Kidney epithelial cell (primary cell): ENCODE data around the gene PEX7. TPM values are rescaled to one million over a fixed set of nuclear protein-coding genes. Genes with fewer than 3 reads are reported as not detected.
"Not testable (repeated sequence)": the region's sequence is repeated elsewhere in the genome, so short reads cannot be mapped to it uniquely, and the experiment has no call there.

ENCODE experiments used
- DNase-seq: peaks from one replicate; pipeline ENCODE4 v3.0.0-alpha.2; 2010; ENCODE audit warnings: low read depth
- H3K27me3 ChIP-seq: 2 replicates; pipeline ENCODE4 v1.6.0; 2011; ENCODE audit warnings: low read length; ENCODE audit not compliant: control insufficient read depth, insufficient read depth
- H3K36me3 ChIP-seq: 2 replicates; pipeline ENCODE4 v1.5.1; 2011; ENCODE audit warnings: low read length; ENCODE audit not compliant: control insufficient read depth, insufficient read depth
- H3K4me3 ChIP-seq: 2 replicates; pipeline ENCODE4 v1.5.1; 2011; ENCODE audit warnings: low read depth, mild to moderate bottlenecking, control low read depth, low read length
- total RNA-seq: library from RNA; depleted of rRNA; stranded (reverse); fragments of >200 nt; gene quantifications from 2 replicates; pipeline ENCODE4 v1.2.3, GENCODE V29; 2015
- TF ChIP-seq, protein P1 (sequence below): IDR thresholded peaks from 2 replicates; pipeline ENCODE4 v1.5.1; 2011; ENCODE audit warnings: mild to moderate bottlenecking, moderate library complexity, low read length, control low read depth, inconsistent platforms; ENCODE audit not compliant: insufficient read depth, poor library complexity, severe bottlenecking

The PEX7 gene
- total RNA-seq, 1 donor from 2014 or later, result 17.8 TPM

DNA sequence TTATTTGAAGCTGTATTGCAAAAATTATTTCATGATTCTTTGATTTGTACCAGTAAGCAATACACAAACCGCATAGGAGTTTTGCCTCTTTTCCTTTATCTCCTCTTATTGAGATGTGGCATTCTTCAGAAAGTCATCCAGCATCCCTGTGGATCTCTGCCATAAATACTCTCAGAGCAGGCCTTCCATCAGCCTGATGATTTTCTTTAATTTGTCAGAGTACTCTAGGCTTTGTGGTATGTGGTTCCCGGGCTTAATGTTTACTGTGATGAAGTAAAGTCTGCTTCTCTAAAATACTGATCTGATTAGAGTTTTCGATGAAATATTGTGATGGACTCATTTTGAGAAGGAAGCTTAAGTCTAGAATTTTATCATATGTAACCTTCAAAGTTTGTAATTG, 68.6 kb downstream of the PEX7 start:
- TF ChIP-seq, protein P1, sequence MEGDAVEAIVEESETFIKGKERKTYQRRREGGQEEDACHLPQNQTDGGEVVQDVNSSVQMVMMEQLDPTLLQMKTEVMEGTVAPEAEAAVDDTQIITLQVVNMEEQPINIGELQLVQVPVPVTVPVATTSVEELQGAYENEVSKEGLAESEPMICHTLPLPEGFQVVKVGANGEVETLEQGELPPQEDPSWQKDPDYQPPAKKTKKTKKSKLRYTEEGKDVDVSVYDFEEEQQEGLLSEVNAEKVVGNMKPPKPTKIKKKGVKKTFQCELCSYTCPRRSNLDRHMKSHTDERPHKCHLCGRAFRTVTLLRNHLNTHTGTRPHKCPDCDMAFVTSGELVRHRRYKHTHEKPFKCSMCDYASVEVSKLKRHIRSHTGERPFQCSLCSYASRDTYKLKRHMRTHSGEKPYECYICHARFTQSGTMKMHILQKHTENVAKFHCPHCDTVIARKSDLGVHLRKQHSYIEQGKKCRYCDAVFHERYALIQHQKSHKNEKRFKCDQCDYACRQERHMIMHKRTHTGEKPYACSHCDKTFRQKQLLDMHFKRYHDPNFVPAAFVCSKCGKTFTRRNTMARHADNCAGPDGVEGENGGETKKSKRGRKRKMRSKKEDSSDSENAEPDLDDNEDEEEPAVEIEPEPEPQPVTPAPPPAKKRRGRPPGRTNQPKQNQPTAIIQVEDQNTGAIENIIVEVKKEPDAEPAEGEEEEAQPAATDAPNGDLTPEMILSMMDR, result no peak
- Histone ChIP-seq H3K27me3 (no peaks in the 10 kb centered on the region), H3K36me3 (no peaks in the 10 kb centered on the region), H3K4me3 (no peak overlapping the region)
- DNase-seq, result no peak

DNA sequence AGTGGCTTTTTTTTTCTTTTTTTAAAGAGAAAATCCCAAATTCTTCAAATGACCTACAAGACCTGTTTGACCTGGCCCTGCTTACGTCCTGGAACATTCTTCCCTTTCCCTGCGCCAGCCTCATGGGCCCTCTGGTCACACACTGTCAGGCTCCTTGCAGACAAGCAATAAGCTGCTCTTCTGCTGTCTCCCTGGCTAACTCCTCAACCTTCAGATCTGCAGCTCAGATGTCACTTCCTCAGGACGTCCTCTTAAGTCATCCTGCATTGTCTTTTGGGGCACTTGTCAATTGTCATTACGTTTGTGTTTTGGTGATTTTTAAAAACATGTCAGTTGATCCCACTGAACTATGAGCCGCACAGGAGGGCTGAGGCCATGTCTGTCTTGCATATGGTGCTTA, 70.8 kb downstream of the PEX7 start:
- no peaks in the 10 kb centered on the region for H3K36me3 ChIP-seq
- TF ChIP-seq, protein P1, result no peak
- H3K27me3 ChIP-seq, result no peaks in the 10 kb centered on the region
- H3K4me3 ChIP-seq, result no peak overlapping the region
- no peak for DNase-seq

DNA sequence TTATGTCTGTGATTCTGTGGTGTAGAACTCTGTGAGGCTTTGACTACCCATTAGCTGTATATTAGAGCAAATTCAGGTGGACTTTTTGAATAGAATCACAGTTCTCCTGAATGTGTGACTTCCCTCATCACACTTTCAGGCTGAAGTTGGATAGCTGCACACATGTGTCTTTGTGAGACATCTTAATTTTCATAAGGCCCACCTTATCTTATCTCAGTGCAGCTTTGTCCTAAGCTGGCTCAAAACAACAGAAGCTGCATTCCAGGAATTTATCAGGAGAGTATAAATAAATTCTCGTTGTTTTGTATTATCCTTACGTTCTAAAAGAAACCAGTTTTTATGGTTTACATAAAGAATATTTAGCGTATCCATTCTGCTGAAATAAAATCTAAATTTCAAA, 73.5 kb downstream of the PEX7 start:
- no peak overlapping the region for H3K4me3 ChIP-seq
- DNase-seq, result no peak
- no peaks in the 10 kb centered on the region for H3K36me3 ChIP-seq
- TF ChIP-seq, protein P1, result no peak
- no peaks in the 10 kb centered on the region for H3K27me3 ChIP-seq

GRCh38 chr6:136897071-136897470, 74.7 kb downstream of the PEX7 start:
- Histone ChIP-seq H3K36me3 (no peaks in the 10 kb centered on the region), H3K27me3 (no peaks in the 10 kb centered on the region), H3K4me3 (no peak overlapping the region)
- DNase-seq, result no peak
- TF ChIP-seq, protein P1, result no peak

DNA sequence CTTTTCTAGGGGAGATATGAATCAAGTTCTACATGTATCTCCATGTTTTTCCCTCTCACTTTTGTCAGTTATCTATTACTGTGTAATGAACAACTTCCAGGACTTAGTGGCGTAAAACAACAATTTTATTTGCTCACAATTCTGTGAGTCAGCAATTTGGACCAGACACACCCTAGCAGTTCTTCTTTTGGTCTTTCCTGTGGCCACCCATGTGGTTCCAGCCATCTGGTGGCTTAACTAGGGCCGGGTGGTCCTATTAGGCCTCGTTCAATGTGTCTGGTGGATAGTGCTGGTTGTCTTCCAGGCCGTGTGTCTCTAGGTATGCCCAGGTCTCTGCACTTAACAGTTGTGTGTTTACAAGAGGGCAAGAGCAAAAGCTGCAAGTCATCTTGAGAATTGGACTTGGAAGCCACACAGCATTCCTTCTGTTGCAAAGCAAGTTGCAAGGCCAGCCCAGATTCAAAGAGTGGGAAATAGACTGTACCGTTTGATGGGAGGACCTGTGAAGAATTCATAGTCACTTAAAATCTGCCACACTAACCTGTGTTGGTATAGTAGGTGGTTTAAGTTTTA, 78.9 kb downstream of the PEX7 start:
- Histone ChIP-seq H3K4me3 (no peak overlapping the region), H3K27me3 (no peaks in the 10 kb centered on the region), H3K36me3 (no peaks in the 10 kb centered on the region)
- TF ChIP-seq, protein P1, result no peak
- no peak for DNase-seq

GRCh38 chr6:136904477-136904876, 82.1 kb downstream of the PEX7 start:
- DNase-seq, H3K4me3 ChIP-seq, H3K36me3 ChIP-seq, H3K27me3 ChIP-seq: not testable (repeated sequence)
